KMS-11 (cell line): ENCODE results near the gene TBC1D9.

Experiments used
- H2AFZ ChIP-seq: fragments of 200-600 bp; sonication (generic); 2 replicates; pipeline ENCODE4 v1.6.1; 2016; ENCODE audit warnings: antibody characterized with exemption, mixed run types, low read depth
- H3K27ac ChIP-seq: fragments of 200-600 bp; sonication (generic); 2 replicates; pipeline ENCODE4 v1.6.1; 2016; ENCODE audit warnings: mild to moderate bottlenecking, mixed run types
- H3K27me3 ChIP-seq: fragments of 200-600 bp; sonication (generic); 2 replicates; pipeline ENCODE4 v1.6.1; 2017; ENCODE audit warnings: mild to moderate bottlenecking, low read depth, mixed run types, moderate library complexity; ENCODE audit not compliant: insufficient read depth
- H3K36me3 ChIP-seq: fragments of 200-600 bp; sonication (generic); 2 replicates; pipeline ENCODE4 v1.6.1; 2017; ENCODE audit warnings: mild to moderate bottlenecking, mixed run types; ENCODE audit not compliant: insufficient read depth
- H3K4me1 ChIP-seq: fragments of 200-600 bp; sonication (generic); 2 replicates; pipeline ENCODE4 v1.6.1; 2016; ENCODE audit warnings: mild to moderate bottlenecking, low read depth, mixed run types; ENCODE audit not compliant: poor library complexity, severe bottlenecking
- H3K4me2 ChIP-seq: fragments of 200-600 bp; sonication (generic); 2 replicates; pipeline ENCODE4 v1.7.0; 2016; ENCODE audit warnings: mild to moderate bottlenecking, mixed run types
- H3K4me3 ChIP-seq: fragments of 200-600 bp; sonication (generic); IDR thresholded peaks from 2 replicates; pipeline ENCODE4 v1.6.1; 2017; ENCODE audit warnings: low read depth, low read length, mixed read lengths; ENCODE audit not compliant: insufficient read depth
- H3K79me2 ChIP-seq: fragments of 200-600 bp; sonication (generic); 2 replicates; pipeline ENCODE4 v1.6.1; 2016; ENCODE audit warnings: low read depth, mixed run types; ENCODE audit not compliant: insufficient read depth
- H3K9ac ChIP-seq: fragments of 200-600 bp; sonication (generic); 2 replicates; pipeline ENCODE4 v1.6.1; 2016; ENCODE audit warnings: mild to moderate bottlenecking, mixed run types
- H4K20me1 ChIP-seq: fragments of 200-600 bp; sonication (generic); 2 replicates; pipeline ENCODE4 v1.6.1; 2016; ENCODE audit warnings: mild to moderate bottlenecking, mixed run types; ENCODE audit not compliant: insufficient read depth
- CTCF ChIP-seq: fragments of 200-600 bp; sonication (generic); conservative IDR thresholded peaks from 2 replicates; pipeline ENCODE4 v1.6.1; 2017; ENCODE audit warnings: low read depth, mild to moderate bottlenecking, antibody characterized with exemption, low read length, moderate library complexity, mixed read lengths

TBC1D9 gene

GRCh38 chr4:140675599-140676231, 80.5 kb downstream of the TBC1D9 start:
- Histone ChIP-seq H3K79me2 (no peaks in the 10 kb centered on the region), H3K27ac (no peak overlapping the region), H2AFZ (no peak overlapping the region), H4K20me1 (no peaks in the 10 kb centered on the region), H3K9ac (no peak overlapping the region), H3K4me1 (no peaks in the 10 kb centered on the region), H3K36me3 (no peaks in the 10 kb centered on the region), H3K27me3 (no peaks in the 10 kb centered on the region), H3K4me3 (no peak overlapping the region), H3K4me2 (no peak overlapping the region)
- no peak for TF ChIP-seq CTCF

GRCh38 chr4:140673729-140674128, 82.5 kb downstream of the TBC1D9 start:
- H3K4me1 ChIP-seq, result no peaks in the 10 kb centered on the region
- H3K79me2 ChIP-seq, result no peaks in the 10 kb centered on the region
- H3K4me3 ChIP-seq, result no peak overlapping the region
- H3K27ac ChIP-seq, result no peak overlapping the region
- no peak overlapping the region for H3K9ac ChIP-seq
- H3K4me2 ChIP-seq, result no peak overlapping the region
- no peak for TF ChIP-seq CTCF
- no peaks in the 10 kb centered on the region for H4K20me1 ChIP-seq
- no peaks in the 10 kb centered on the region for H3K36me3 ChIP-seq
- H3K27me3 ChIP-seq, result no peaks in the 10 kb centered on the region
- no peak overlapping the region for H2AFZ ChIP-seq

- H3K4me3 ChIP-seq, result no peak overlapping the region
- no peak overlapping the region for H3K4me2 ChIP-seq
- H3K36me3 ChIP-seq, result no peaks in the 10 kb centered on the region
- H4K20me1 ChIP-seq, result no peaks in the 10 kb centered on the region
- no peak overlapping the region for H3K9ac ChIP-seq
- H3K79me2 ChIP-seq, result no peaks in the 10 kb centered on the region
- no peak for TF ChIP-seq CTCF
- no peaks in the 10 kb centered on the region for H3K27me3 ChIP-seq
- H3K27ac ChIP-seq, result no peak overlapping the region
- peaks cover 2% of the 10 kb centered on the region for H3K4me1 ChIP-seq
- no peak overlapping the region for H2AFZ ChIP-seq
Observed at GRCh38 chr4:140672416-140672815, 83.8 kb downstream of the TBC1D9 start.

- H4K20me1 ChIP-seq, result no peaks in the 10 kb centered on the region
- H3K4me1 ChIP-seq, result peaks cover 11% of the 10 kb centered on the region
- H3K9ac ChIP-seq, result no peak overlapping the region
- no peaks in the 10 kb centered on the region for H3K36me3 ChIP-seq
- H3K4me2 ChIP-seq, result no peak overlapping the region
- H2AFZ ChIP-seq, result no peak overlapping the region
- H3K27me3 ChIP-seq, result no peaks in the 10 kb centered on the region
- no peaks in the 10 kb centered on the region for H3K79me2 ChIP-seq
- H3K27ac ChIP-seq, result no peak overlapping the region
- no peak for TF ChIP-seq CTCF
- no peak overlapping the region for H3K4me3 ChIP-seq
Observed at GRCh38 chr4:140668111-140668510, 88.1 kb downstream of the TBC1D9 start.
